Astrocyte (in vitro differentiated cells and primary cell): ENCODE results near the gene EIF1AD.

ENCODE experiments used
- EZH2 ChIP-seq: IDR thresholded peaks from 2 replicates; pipeline ENCODE4 v1.6.1; 2012; ENCODE audit warnings: mild to moderate bottlenecking, low read length, inconsistent platforms; ENCODE audit not compliant: insufficient read depth
- TF ChIP-seq, protein P1 (sequence below): IDR thresholded peaks from 2 replicates; pipeline ENCODE4 v1.5.1; 2011; ENCODE audit warnings: low read depth, mild to moderate bottlenecking, inconsistent platforms, low read length, moderate library complexity; ENCODE audit not compliant: insufficient read depth

DNA sequence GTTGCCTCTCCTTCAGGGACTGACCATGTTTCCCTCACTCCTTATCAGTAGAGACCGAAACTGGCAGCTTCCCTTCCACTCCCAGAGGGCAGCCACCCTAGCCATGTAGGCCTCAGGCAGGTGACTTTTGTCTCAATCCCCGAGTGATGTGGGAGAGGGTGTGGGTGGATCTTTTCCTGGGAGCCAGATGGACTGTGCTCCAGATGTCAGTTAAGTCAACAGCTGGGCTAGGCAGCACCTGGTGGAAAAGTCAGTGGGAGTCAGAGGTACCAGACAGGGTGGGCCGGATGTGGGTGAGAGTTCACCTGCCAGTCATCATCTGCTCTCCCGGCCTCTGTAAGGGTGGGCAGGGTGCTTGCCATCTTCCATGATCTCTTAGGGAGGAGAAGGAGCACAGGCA lies 2.2 kb upstream of the EIF1AD start:
- TF ChIP-seq, protein P1, sequence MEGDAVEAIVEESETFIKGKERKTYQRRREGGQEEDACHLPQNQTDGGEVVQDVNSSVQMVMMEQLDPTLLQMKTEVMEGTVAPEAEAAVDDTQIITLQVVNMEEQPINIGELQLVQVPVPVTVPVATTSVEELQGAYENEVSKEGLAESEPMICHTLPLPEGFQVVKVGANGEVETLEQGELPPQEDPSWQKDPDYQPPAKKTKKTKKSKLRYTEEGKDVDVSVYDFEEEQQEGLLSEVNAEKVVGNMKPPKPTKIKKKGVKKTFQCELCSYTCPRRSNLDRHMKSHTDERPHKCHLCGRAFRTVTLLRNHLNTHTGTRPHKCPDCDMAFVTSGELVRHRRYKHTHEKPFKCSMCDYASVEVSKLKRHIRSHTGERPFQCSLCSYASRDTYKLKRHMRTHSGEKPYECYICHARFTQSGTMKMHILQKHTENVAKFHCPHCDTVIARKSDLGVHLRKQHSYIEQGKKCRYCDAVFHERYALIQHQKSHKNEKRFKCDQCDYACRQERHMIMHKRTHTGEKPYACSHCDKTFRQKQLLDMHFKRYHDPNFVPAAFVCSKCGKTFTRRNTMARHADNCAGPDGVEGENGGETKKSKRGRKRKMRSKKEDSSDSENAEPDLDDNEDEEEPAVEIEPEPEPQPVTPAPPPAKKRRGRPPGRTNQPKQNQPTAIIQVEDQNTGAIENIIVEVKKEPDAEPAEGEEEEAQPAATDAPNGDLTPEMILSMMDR, result no peak
- no peak for TF ChIP-seq EZH2
